MM.1S (cell line): ENCODE measurements around the gene TNPO2.
A peak's percentile ranks its signal among the peaks of the same experiment; 100 is the strongest.

ENCODE experiments used
- DNase-seq: peaks from one replicate; pipeline ENCODE4 v3.0.0-alpha.2; 2015
- H2AFZ ChIP-seq: fragments of 300-600 bp; sonication (generic); 2 replicates; pipeline ENCODE4 v1.6.0; 2016; ENCODE audit warnings: antibody characterized with exemption, low read length
- H3F3A ChIP-seq: fragments of 300-600 bp; sonication (generic); 2 replicates; pipeline ENCODE4 v1.6.1; 2016; ENCODE audit warnings: mild to moderate bottlenecking, antibody characterized with exemption, low read length, moderate library complexity, mixed read lengths; ENCODE audit not compliant: insufficient read depth
- H3K27ac ChIP-seq: fragments of 300-600 bp; sonication (generic); 2 replicates; pipeline ENCODE4 v1.5.1; 2016; ENCODE audit warnings: mild to moderate bottlenecking, low read length
- H3K27me3 ChIP-seq: fragments of 300-600 bp; sonication (generic); replicated peaks from 2 replicates; pipeline ENCODE4 v1.6.0; 2016; ENCODE audit warnings: low read length; ENCODE audit not compliant: insufficient read depth
- H3K36me3 ChIP-seq: fragments of 300-600 bp; sonication (generic); replicated peaks from 2 replicates; pipeline ENCODE4 v1.6.1; 2016; ENCODE audit warnings: mild to moderate bottlenecking, low read length, mixed read lengths; ENCODE audit not compliant: insufficient read depth
- H3K4me1 ChIP-seq: fragments of 300-600 bp; sonication (generic); 2 replicates; pipeline ENCODE4 v1.6.1; 2016; ENCODE audit warnings: low read length, mixed read lengths
- H3K4me2 ChIP-seq: fragments of 300-600 bp; sonication (generic); 2 replicates; pipeline ENCODE4 v1.6.0; 2016; ENCODE audit warnings: low read depth, low read length
- H3K4me3 ChIP-seq: fragments of 300-600 bp; sonication (generic); 2 replicates; pipeline ENCODE4 v1.5.1; 2016; ENCODE audit warnings: low read length, mixed read lengths
- H3K79me2 ChIP-seq: fragments of 300-600 bp; sonication (generic); 2 replicates; pipeline ENCODE4 v1.6.1; 2016; ENCODE audit warnings: mixed run types, low read length, mixed read lengths
- H3K9ac ChIP-seq: fragments of 300-600 bp; sonication (generic); 2 replicates; pipeline ENCODE4 v1.6.1; 2016; ENCODE audit warnings: low read length, mixed read lengths
- H3K9me2 ChIP-seq: fragments of 300-600 bp; sonication (generic); replicated peaks from 2 replicates; pipeline ENCODE4 v1.6.1; 2016; ENCODE audit warnings: mild to moderate bottlenecking, low read length, mixed read lengths; ENCODE audit not compliant: insufficient read depth
- H3K9me3 ChIP-seq: fragments of 300-600 bp; sonication (generic); replicated peaks from 2 replicates; pipeline ENCODE4 v1.6.1; 2016; ENCODE audit warnings: mild to moderate bottlenecking, low read length, mixed read lengths; ENCODE audit not compliant: insufficient read depth
- H4K20me1 ChIP-seq: fragments of 300-600 bp; sonication (generic); 2 replicates; pipeline ENCODE4 v1.6.1; 2016; ENCODE audit warnings: mild to moderate bottlenecking, low read length, moderate library complexity, mixed read lengths; ENCODE audit not compliant: insufficient read depth
- EZH2 ChIP-seq: fragments of 300-600 bp; sonication (generic); optimal IDR thresholded peaks from 2 replicates; pipeline ENCODE3; 2017; ENCODE audit warnings: low read depth, mild to moderate bottlenecking, antibody characterized with exemption, low read length, mixed read lengths
- EZH2phosphoT487 ChIP-seq: fragments of 300-600 bp; sonication (generic); IDR thresholded peaks from 2 replicates; pipeline ENCODE4 v1.6.1; 2018; ENCODE audit warnings: antibody characterized with exemption, low read length
- TF ChIP-seq, protein P1 (sequence below): fragments of 300-600 bp; sonication (generic); IDR thresholded peaks from 2 replicates; pipeline ENCODE4 v1.5.1; 2016; ENCODE audit warnings: antibody characterized with exemption, low read length, mixed read lengths

The TNPO2 gene

DNA sequence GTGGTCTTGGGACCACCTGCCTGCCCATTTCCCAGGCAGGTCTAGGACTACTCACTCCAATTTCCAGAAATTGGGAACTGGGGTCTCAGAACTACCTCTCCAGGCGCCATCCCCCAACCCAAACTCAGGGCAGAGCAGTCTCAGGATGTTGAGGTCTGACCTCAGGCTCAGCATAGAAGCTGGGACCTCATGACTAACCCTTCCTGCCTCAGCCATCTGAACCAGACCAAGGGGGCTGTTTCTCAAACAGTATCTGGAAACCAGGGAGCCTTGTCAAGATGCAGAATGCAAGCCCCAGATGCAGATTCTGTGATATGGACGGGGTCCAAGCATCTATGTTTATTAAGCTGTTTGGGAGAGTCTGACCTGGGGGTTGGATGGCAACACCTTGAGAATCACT lies 28.6 kb downstream of the TNPO2 start:
- H3K27ac ChIP-seq: no peak overlapping the region
- H4K20me1 ChIP-seq: no peaks in the 10 kb centered on the region
- H3K4me2 ChIP-seq: 0 out of 2 replicates have a peak overlapping the region, but pooled peaks have one; percentile 91
- DNase-seq: no peak
- peaks cover 8% of the 10 kb centered on the region; the same call in 1 of the 2 replicates for H3K4me1 ChIP-seq
- no peak for TF ChIP-seq EZH2
- TF ChIP-seq, protein P1, sequence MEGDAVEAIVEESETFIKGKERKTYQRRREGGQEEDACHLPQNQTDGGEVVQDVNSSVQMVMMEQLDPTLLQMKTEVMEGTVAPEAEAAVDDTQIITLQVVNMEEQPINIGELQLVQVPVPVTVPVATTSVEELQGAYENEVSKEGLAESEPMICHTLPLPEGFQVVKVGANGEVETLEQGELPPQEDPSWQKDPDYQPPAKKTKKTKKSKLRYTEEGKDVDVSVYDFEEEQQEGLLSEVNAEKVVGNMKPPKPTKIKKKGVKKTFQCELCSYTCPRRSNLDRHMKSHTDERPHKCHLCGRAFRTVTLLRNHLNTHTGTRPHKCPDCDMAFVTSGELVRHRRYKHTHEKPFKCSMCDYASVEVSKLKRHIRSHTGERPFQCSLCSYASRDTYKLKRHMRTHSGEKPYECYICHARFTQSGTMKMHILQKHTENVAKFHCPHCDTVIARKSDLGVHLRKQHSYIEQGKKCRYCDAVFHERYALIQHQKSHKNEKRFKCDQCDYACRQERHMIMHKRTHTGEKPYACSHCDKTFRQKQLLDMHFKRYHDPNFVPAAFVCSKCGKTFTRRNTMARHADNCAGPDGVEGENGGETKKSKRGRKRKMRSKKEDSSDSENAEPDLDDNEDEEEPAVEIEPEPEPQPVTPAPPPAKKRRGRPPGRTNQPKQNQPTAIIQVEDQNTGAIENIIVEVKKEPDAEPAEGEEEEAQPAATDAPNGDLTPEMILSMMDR: no peak
- no peak for TF ChIP-seq EZH2phosphoT487
- no peaks in the 10 kb centered on the region for H3K9me3 ChIP-seq
- H3K9me2 ChIP-seq: no peaks in the 10 kb centered on the region
- H3K4me3 ChIP-seq: no peak overlapping the region
- H3K27me3 ChIP-seq: no peaks in the 10 kb centered on the region
- no peaks in the 10 kb centered on the region for H3K36me3 ChIP-seq
- H3F3A ChIP-seq: peaks cover 17% of the 10 kb centered on the region
- no peak overlapping the region for H2AFZ ChIP-seq
- no peak overlapping the region; the same call in 1 of the 2 replicates for H3K9ac ChIP-seq
- peaks cover 7% of the 10 kb centered on the region; the same call in 1 of the 2 replicates for H3K79me2 ChIP-seq

DNA sequence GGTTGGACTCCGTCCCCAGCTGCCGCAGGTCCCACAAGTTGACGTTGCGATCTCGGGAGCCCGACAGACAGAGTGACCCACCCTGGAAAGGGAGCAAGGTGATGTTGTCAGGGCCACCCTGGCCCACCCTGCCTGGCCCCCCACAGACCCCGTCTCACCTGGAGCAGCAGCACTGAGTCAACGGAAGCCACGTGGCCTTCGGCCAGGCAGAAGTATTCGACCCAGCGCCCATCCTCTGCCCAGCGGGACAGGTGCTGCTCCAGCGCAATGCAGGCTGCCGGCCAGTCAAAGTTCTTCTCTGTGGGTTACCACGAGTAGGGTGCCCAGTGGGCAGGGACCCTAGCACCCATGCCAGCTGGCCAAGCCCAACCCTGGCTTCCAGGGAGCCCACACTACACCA lies 29.1 kb downstream of the TNPO2 start:
- Histone ChIP-seq H3K9me2 (no peaks in the 10 kb centered on the region), H3K9ac (no peak overlapping the region), H3K36me3 (no peaks in the 10 kb centered on the region), H3K4me3 (no peak overlapping the region), H3F3A (peaks cover 17% of the 10 kb centered on the region), H3K4me1 (peaks cover 8% of the 10 kb centered on the region; the same call in 1 of the 2 replicates), H4K20me1 (no peaks in the 10 kb centered on the region), H3K27me3 (no peaks in the 10 kb centered on the region), H2AFZ (no peak overlapping the region), H3K9me3 (no peaks in the 10 kb centered on the region), H3K79me2 (peaks cover 7% of the 10 kb centered on the region; the same call in 1 of the 2 replicates), H3K27ac (no peak overlapping the region), H3K4me2 (no peak overlapping the region)
- TF ChIP-seq EZH2 (no peak), EZH2phosphoT487 (no peak)
- TF ChIP-seq, protein P1: no peak
- DNase-seq: no peak

DNA sequence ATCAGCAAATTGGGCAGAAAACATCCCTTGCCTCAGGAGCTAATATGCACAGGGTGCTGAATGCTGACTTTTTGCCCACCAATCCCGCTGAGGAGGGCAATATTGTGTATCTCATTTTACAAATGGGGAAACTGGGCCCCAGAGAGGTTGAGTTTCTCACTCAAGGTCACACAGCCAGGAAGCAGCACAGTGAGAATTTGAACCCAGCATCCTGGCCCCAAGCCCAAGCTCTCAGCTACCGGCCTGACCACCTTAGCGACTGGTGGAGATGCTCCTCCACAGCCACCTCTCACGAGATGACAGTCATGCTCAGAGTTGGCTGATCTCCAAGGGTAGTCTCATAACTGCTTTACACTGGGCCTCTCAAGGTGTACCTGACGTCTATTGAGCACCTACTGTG lies 30.8 kb downstream of the TNPO2 start:
- Histone ChIP-seq H3K27me3 (no peaks in the 10 kb centered on the region), H3K36me3 (no peaks in the 10 kb centered on the region), H3K79me2 (peaks cover 7% of the 10 kb centered on the region; the same call in 1 of the 2 replicates), H3K9me2 (no peaks in the 10 kb centered on the region), H4K20me1 (no peaks in the 10 kb centered on the region), H3K4me1 (peaks cover 8% of the 10 kb centered on the region; the same call in 1 of the 2 replicates), H2AFZ (no peak overlapping the region), H3K9ac (no peak overlapping the region), H3K4me2 (no peak overlapping the region), H3K9me3 (no peaks in the 10 kb centered on the region), H3K4me3 (no peak overlapping the region), H3K27ac (no peak overlapping the region), H3F3A (peaks cover 15% of the 10 kb centered on the region)
- TF ChIP-seq EZH2phosphoT487 (no peak), EZH2 (no peak)
- TF ChIP-seq, protein P1: no peak
- no peak for DNase-seq
